Mucosa of descending colon (tissue), 3 donors: Measurements from ENCODE around the gene TMEM182. TPM values are rescaled to one million over a fixed set of nuclear protein-coding genes. Genes with fewer than 3 reads are reported as not detected.
A peak's percentile ranks its signal among the peaks of the same experiment; 100 is the strongest.

Experiments used
- ATAC-seq: fragments of 200-7000 bp; cut with Tn5 transposase; one replicate; pipeline ENCODE4 v1.9.1; 2020; ENCODE audit warnings: mild to moderate bottlenecking, moderate library complexity
- DNase-seq, 3 donors: peaks; one replicate each; pipeline ENCODE4 v3.0.0-alpha.2; 2020
- H3K36me3 ChIP-seq: fragments of 200-600 bp; one replicate; pipeline ENCODE4 v1.8.0; 2021; ENCODE audit warnings: low read depth, mild to moderate bottlenecking
- H3K4me1 ChIP-seq: fragments of 200-600 bp; one replicate; pipeline ENCODE4 v1.8.0; 2021; ENCODE audit warnings: low read depth, mild to moderate bottlenecking
- H3K4me3 ChIP-seq: fragments of 200-600 bp; one replicate; pipeline ENCODE4 v1.8.0; 2021; ENCODE audit warnings: mild to moderate bottlenecking
- H3K9me3 ChIP-seq: fragments of 200-600 bp; one replicate; pipeline ENCODE4 v1.8.0; 2021; ENCODE audit warnings: mild to moderate bottlenecking
- intact Hi-C, 2 donors: fragments of 100-400 bp; cut with DNase I in 1 of 2; cut with micrococcal nuclease in 1 of 2; formaldehyde crosslinking; loops; one replicate each; pipeline versions ENCODE4 v1.11.0 to v1.11.1; 2022; cut with DNase I, micrococcal nuclease
- long read RNA-seq, 2 donors: library from polyadenylated mRNA; unstranded; transcript quantifications; one replicate each; pipeline ENCODE4 v2.0.0, GENCODE V29; 2019 to 2021
- total RNA-seq, 3 donors: library from RNA; stranded (reverse); fragmentation: NEBNext Ultra II Directional in 2 of 3; extraction: Animal tissue kit (Norgen Biotek cat#: 25700) in 2 of 3; gene quantifications; one replicate each; pipeline versions ENCODE4 v1.2.1 to v1.2.4, GENCODE V29; 2021 to 2023
- TF ChIP-seq, protein P1 (sequence below): fragments of 200-600 bp; IDR thresholded peaks from one replicate; pipeline ENCODE4 v1.8.0; 2022; ENCODE audit warnings: antibody characterized with exemption, mild to moderate bottlenecking
- donor health status: DM: no; HTN: no; CAD: no; lungs with moderate emphysema.
- donor health status: DM: no; HTN: no; CAD: no.
- donor health status: DM: no; HTN: yes; CAD: no.

Gene TMEM182, protein sequence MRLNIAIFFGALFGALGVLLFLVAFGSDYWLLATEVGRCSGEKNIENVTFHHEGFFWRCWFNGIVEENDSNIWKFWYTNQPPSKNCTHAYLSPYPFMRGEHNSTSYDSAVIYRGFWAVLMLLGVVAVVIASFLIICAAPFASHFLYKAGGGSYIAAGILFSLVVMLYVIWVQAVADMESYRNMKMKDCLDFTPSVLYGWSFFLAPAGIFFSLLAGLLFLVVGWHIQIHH
- 1 to 10 TPM; 3.2 to 4.4 (median 3.4) TPM for total RNA-seq
- long read RNA-seq, donor 1, partial matches to known transcripts = 0 of 1 reads
- long read RNA-seq, donor 1, other reads (novel, unspliced or antisense) = 0 of 1 reads
- long read RNA-seq, donor 2, partial matches to known transcripts = 0 of 1 reads
- long read RNA-seq, donor 2, other reads (novel, unspliced or antisense) = 0 of 1 reads

DNA sequence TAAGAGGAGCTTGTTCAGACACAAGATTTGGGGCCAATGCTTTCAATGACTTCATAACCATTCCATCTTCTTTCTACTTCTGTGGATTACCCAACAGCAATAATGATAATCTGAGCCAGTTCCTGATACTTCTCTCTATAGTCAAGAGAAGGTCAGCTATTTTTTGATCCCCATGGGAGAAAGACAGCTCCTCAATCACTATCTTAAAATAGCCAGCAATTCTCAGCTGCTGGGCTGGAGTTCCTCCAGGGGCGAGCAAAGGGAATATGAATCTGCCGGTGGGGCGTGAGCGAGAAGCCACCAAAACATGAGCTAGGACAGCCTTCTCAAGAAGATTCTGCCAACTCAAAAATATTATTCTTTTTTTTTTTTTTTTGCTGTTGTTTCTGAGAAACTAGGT, at the start of gene TMEM182:
TSS of gene TMEM182 (plus strand) at position 269 of the 400 bp plus-strand sequence. CDS start 187 bp downstream, outside the sequence.
- Histone ChIP-seq H3K36me3 (no peaks in the 10 kb centered on the region), H3K4me1 (no peaks in the 10 kb centered on the region), H3K4me3 (no peak within 1 kb of the TSS), H3K9me3 (no peaks in the 10 kb centered on the region)
- TF ChIP-seq, protein P1, sequence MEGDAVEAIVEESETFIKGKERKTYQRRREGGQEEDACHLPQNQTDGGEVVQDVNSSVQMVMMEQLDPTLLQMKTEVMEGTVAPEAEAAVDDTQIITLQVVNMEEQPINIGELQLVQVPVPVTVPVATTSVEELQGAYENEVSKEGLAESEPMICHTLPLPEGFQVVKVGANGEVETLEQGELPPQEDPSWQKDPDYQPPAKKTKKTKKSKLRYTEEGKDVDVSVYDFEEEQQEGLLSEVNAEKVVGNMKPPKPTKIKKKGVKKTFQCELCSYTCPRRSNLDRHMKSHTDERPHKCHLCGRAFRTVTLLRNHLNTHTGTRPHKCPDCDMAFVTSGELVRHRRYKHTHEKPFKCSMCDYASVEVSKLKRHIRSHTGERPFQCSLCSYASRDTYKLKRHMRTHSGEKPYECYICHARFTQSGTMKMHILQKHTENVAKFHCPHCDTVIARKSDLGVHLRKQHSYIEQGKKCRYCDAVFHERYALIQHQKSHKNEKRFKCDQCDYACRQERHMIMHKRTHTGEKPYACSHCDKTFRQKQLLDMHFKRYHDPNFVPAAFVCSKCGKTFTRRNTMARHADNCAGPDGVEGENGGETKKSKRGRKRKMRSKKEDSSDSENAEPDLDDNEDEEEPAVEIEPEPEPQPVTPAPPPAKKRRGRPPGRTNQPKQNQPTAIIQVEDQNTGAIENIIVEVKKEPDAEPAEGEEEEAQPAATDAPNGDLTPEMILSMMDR = no peak
- intact Hi-C loops = no loop called here
- no peak for DNase-seq
- ATAC-seq = no peak

DNA sequence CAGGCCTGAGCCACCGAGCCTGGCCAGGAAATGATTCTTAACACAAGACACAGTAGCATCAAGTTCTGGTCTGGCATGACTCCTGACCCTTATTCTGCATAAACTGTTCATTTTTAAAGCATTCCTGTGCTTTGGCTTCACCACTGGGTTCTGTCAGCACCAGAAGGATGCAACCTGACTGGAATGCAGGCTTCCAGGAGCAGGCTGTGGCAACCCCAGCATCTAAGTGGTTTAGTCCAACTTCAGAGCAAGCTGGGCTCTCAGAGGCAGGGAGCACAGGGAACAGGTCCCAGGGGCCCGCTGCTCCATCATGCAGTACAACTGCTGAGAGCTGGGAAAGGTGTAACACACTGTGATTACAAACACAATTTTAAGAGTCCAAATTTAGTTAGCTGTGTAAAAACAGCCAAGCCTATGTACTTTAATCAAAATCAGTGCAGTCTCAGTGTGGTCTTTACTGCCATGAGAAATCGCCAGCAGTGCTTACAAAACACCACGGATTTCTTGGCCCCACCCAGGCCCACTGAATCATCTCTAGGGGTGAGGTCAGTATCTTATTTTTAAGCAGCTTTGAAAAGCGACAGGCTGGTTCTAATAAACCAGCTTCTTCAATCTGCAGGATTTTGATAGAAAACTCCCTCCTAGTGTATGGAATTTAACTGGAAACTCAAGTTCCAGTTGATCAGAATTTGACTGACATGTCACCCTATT, 44.4 kb upstream of the TMEM182 start:
- intact Hi-C loops = no loop called here
- ATAC-seq = peak; percentile 23

DNA sequence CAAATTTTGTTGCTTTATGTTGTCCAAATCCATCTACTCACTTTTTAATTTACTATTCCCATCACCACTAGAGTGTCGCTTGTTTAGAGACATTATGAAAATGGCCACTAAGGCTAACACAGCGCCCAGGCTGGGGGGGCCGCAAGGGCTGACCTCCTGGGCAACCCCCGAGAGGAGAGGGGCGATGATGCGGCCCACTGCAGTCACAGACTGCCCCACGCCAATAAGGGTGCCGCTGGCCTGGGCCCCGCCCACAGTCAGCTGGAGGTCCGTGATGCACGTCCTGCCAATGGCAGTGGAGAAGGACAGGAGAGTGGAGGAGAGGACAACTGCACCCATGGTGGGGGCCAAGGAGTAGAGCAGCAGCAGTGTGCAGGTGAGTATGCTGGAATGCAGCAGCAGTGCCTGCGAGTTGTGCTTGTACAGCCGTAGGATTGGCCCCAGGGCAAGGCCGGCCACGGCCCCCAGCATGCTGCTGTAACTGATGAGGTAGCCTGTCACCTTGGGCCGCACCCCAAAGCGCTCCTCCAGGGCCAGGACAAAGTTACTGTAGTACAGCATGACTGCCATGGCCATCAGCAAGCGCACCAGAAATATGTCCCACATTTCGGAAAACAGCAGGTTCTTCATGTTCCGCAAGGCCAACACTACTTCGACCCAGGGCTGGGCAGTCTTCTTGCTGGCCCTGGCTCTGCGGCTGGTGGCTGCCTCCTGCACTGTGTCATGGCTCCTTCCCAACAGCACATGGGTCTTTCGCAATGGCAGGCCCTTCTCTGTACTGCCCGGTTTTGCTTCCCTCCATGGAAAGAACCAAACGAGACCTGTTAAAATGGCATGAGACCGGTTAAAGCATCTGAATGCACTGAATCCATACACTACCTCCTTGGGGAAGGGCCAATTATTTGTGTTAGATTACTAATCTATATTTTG, 43.2 kb upstream of the TMEM182 start:
- H3K9me3 ChIP-seq = no peaks in the 10 kb centered on the region
- intact Hi-C loops = no loop called here
- TF ChIP-seq, protein P1 = no peak
- ATAC-seq (no peak), DNase-seq (no peak)
- H3K4me1 ChIP-seq = no peaks in the 10 kb centered on the region
- H3K36me3 ChIP-seq = no peaks in the 10 kb centered on the region
- H3K4me3 ChIP-seq = no peak overlapping the region

More for the DNA sequence above, 44.4 kb upstream of the TMEM182 start:
- H3K4me3 ChIP-seq = no peak overlapping the region
- no peaks in the 10 kb centered on the region for H3K4me1 ChIP-seq
- no peaks in the 10 kb centered on the region for H3K36me3 ChIP-seq
- no peaks in the 10 kb centered on the region for H3K9me3 ChIP-seq
- no peak for DNase-seq
- TF ChIP-seq, protein P1 = no peak

DNA sequence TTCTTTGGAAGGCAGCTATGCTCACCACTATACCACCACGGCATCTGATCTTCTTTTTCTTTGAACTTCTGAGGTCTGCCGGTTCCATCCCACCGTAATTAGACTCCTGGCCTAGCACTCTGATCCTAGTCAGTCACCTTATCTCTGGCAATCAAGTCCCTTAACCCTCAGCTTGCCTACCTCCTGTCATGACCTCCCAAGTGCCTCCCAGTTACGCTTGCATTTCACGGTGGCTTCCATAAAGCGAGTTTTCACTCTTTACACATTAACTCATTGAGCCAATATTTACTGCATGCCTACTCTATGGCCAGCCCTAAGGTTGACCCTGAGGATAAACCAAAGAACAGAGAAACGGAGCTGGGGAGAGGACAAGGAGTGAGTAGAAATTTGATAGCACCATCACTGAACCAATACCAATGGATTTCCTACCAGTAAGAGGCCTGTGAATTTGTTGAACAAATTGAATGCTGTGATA, 37.8 kb upstream of the TMEM182 start:
- intact Hi-C loops = no loop called here
- DNase-seq (no peak), ATAC-seq (no peak)
- Histone ChIP-seq H3K9me3 (no peaks in the 10 kb centered on the region), H3K4me3 (no peak overlapping the region), H3K36me3 (no peaks in the 10 kb centered on the region), H3K4me1 (no peaks in the 10 kb centered on the region)
- TF ChIP-seq, protein P1 = no peak

DNA sequence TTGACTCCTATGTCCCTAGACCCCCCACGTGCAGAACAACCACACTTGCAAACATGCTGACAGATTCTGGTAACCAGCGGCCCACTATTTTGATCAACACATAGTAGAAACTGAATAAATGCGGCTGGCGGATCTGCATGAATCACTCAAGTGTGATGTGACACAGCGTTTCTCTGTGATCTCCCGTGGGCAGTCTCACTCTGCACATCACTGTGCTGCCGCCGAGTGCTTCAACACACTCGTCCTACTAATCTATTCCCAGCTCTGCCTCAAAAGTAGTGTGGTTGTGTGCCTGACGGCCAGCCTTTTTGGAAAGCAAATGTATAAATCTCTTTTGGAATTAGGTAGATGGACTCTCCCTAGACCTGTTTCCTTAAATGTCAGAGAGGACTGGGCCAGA, 37.3 kb upstream of the TMEM182 start:
- no peaks in the 10 kb centered on the region for H3K4me1 ChIP-seq
- H3K4me3 ChIP-seq = no peak overlapping the region
- H3K9me3 ChIP-seq = no peaks in the 10 kb centered on the region
- no peak for ATAC-seq
- TF ChIP-seq, protein P1 = no peak
- intact Hi-C loops = no loop called here
- no peaks in the 10 kb centered on the region for H3K36me3 ChIP-seq
- no peak for DNase-seq
